SK-N-SH (cell line): ENCODE measurements around the gene PFKL. TPM values are rescaled to one million over a fixed set of nuclear protein-coding genes. Genes with fewer than 3 reads are reported as not detected.

Experiments
- CTCF ChIA-PET: fragments of 300-600, 350-600 bp; formaldehyde crosslinking; extraction: SDS; loops from one replicate; lab custom pipeline; 2021; lab: Yijun Ruan, JAX
- POLR2A ChIA-PET: fragments of 350-600 bp; sonication (Branson Sonifier 250); formaldehyde crosslinking; extraction: SDS; loops from one replicate; lab custom pipeline; 2020; ENCODE audit warnings: antibody characterized with exemption, inconsistent platforms; lab: Yijun Ruan, JAX
- DNase-seq: peaks from one replicate; pipeline ENCODE4 v3.0.0; 2012
- H2AFZ ChIP-seq: fragments of 200-600 bp; sonication (generic); 2 replicates; pipeline ENCODE4 v1.8.1; 2016; ENCODE audit warnings: antibody characterized with exemption, mild to moderate bottlenecking, low read depth
- H3F3A ChIP-seq: fragments of 200-600 bp; sonication (generic); replicated peaks from 2 replicates; pipeline ENCODE3; 2016; ENCODE audit warnings: antibody characterized with exemption, mild to moderate bottlenecking; ENCODE audit not compliant: insufficient read depth
- H3K27ac ChIP-seq, 2 experiments: fragments of 200-500 bp in 1 of 2; fragments of 200-600 bp in 1 of 2; sonication (Bioruptor generic) in 1 of 2; sonication (generic), shearing (Covaris generic) in 1 of 2; 2 replicates each; pipeline versions ENCODE4 v1.5.1 to v1.6.1; 2014 to 2016; ENCODE audit warnings: low read depth in 2 of 2, inconsistent platforms in 1 of 2, low read length in 1 of 2, mild to moderate bottlenecking in 1 of 2, mixed read lengths in 1 of 2
- H3K27me3 ChIP-seq: fragments of 200-600 bp; sonication (generic), shearing (Covaris generic); 2 replicates; pipeline ENCODE4 v1.6.1; 2016; ENCODE audit warnings: mixed run types; ENCODE audit not compliant: insufficient read depth
- H3K36me3 ChIP-seq, 2 experiments: fragments of 200-500 bp in 1 of 2; fragments of 200-600 bp in 1 of 2; sonication (Bioruptor generic) in 1 of 2; sonication (generic) in 1 of 2; replicated peaks in 1 of 2; 2 replicates each; pipeline versions ENCODE3 to v1.5.1; 2014 to 2016; ENCODE audit warnings: low read length in 1 of 2, mild to moderate bottlenecking in 1 of 2; ENCODE audit not compliant: insufficient read depth in 2 of 2, control insufficient read depth in 1 of 2
- H3K4me1 ChIP-seq, 2 experiments: fragments of 200-500 bp in 1 of 2; fragments of 200-600 bp in 1 of 2; sonication (Bioruptor generic) in 1 of 2; sonication (generic), shearing (Covaris generic) in 1 of 2; 2 replicates each; pipeline versions ENCODE4 v1.5.1 to v1.6.1; 2014 to 2016; ENCODE audit warnings: low read depth in 1 of 2, low read length in 1 of 2, mixed run types in 1 of 2; ENCODE audit not compliant: insufficient read depth in 2 of 2, control insufficient read depth in 1 of 2
- H3K4me2 ChIP-seq: fragments of 200-600 bp; sonication (generic), shearing (Covaris generic); 2 replicates; pipeline ENCODE4 v1.6.1; 2017; ENCODE audit warnings: mixed run types
- H3K4me3 ChIP-seq, 2 experiments: fragments of 200-500 bp in 1 of 2; fragments of 200-600 bp in 1 of 2; sonication (Bioruptor generic) in 1 of 2; sonication (generic), shearing (Covaris generic) in 1 of 2; 2 replicates each; pipeline versions ENCODE4 v1.5.1 to v1.8.1; 2014 to 2016; ENCODE audit warnings: low read depth in 2 of 2, inconsistent platforms in 1 of 2, low read length in 1 of 2, mild to moderate bottlenecking in 1 of 2, mixed read lengths in 1 of 2, moderate library complexity in 1 of 2
- H3K79me2 ChIP-seq: fragments of 200-600 bp; sonication (generic); 2 replicates; pipeline ENCODE4 v1.8.1; 2017; ENCODE audit warnings: mild to moderate bottlenecking; ENCODE audit not compliant: insufficient read depth
- H3K9ac ChIP-seq: fragments of 200-600 bp; sonication (generic); 2 replicates; pipeline ENCODE4 v1.6.1; 2017; ENCODE audit warnings: mixed run types
- H3K9me2 ChIP-seq: fragments of 200-600 bp; sonication (generic); 2 replicates; pipeline ENCODE4 v1.6.1; 2017; ENCODE audit warnings: mixed run types
- H3K9me3 ChIP-seq: fragments of 200-600 bp; sonication (generic); 2 replicates; pipeline ENCODE4 v1.6.1; 2017; ENCODE audit warnings: mixed run types, mild to moderate bottlenecking, moderate library complexity
- H4K20me1 ChIP-seq: fragments of 200-600 bp; sonication (generic); 2 replicates; pipeline ENCODE4 v1.6.1; 2017; ENCODE audit warnings: mild to moderate bottlenecking, mixed run types; ENCODE audit not compliant: insufficient read depth
- CTCF ChIP-seq: fragments of 200-600 bp; sonication (generic); IDR thresholded peaks from 2 replicates; pipeline ENCODE4 v1.6.1; 2017; ENCODE audit warnings: antibody characterized with exemption, mild to moderate bottlenecking, moderate library complexity
- EP300 ChIP-seq, 2 experiments: IDR thresholded peaks; 2 replicates each; pipeline versions ENCODE4 v1.4.0 to v1.6.1; 2012; ENCODE audit warnings: borderline replicate concordance in 1 of 2, low read depth in 1 of 2, low read length in 1 of 2
- FOXJ3 ChIP-seq: sonication (generic); formaldehyde crosslinking; IDR thresholded peaks from 2 replicates; pipeline ENCODE4 v1.5.1; 2020; ENCODE audit warnings: mild to moderate bottlenecking, missing genetic modification reagents
- FOXM1 ChIP-seq: IDR thresholded peaks from 2 replicates; pipeline ENCODE4 v1.4.0; 2012; ENCODE audit warnings: low read depth, mild to moderate bottlenecking
- GATA2 ChIP-seq: sonication (generic); formaldehyde crosslinking; IDR thresholded peaks from 2 replicates; pipeline ENCODE4 v1.5.0; 2020; ENCODE audit warnings: mild to moderate bottlenecking, missing genetic modification reagents
- IRF3 ChIP-seq: fragments of 150-350 bp; IDR thresholded peaks from 2 replicates; pipeline ENCODE4 v1.6.1; 2016; ENCODE audit warnings: mild to moderate bottlenecking, low read depth, low read length
- JUND ChIP-seq: IDR thresholded peaks from 2 replicates; pipeline ENCODE4 v1.4.0; 2012
- MAX ChIP-seq: IDR thresholded peaks from 2 replicates; pipeline ENCODE4 v1.4.0; 2012; ENCODE audit warnings: low read depth
- MEF2A ChIP-seq: IDR thresholded peaks from 2 replicates; pipeline ENCODE4 v1.4.0; 2012; ENCODE audit warnings: low read depth, borderline replicate concordance
- NFIC ChIP-seq: IDR thresholded peaks from 2 replicates; pipeline ENCODE4 v1.4.0; 2012; ENCODE audit warnings: borderline replicate concordance
- RAD21 ChIP-seq: IDR thresholded peaks from 2 replicates; pipeline ENCODE4 v1.6.1; 2012; ENCODE audit warnings: mild to moderate bottlenecking, low read length
- RFX5 ChIP-seq: IDR thresholded peaks from 2 replicates; pipeline ENCODE4 v1.6.1; 2012; ENCODE audit warnings: mild to moderate bottlenecking, improper control_type of control experiment, low read length
- RXRA ChIP-seq: IDR thresholded peaks from 2 replicates; pipeline ENCODE4 v1.4.0; 2012; ENCODE audit warnings: low read depth, mild to moderate bottlenecking, borderline replicate concordance
- SMC3 ChIP-seq: IDR thresholded peaks from 2 replicates; pipeline ENCODE4 v1.6.1; 2012; ENCODE audit warnings: low read depth, low read length, improper control_type of control experiment
- TAF1 ChIP-seq: IDR thresholded peaks from 2 replicates; pipeline ENCODE4 v1.6.1; 2012; ENCODE audit warnings: low read depth, mild to moderate bottlenecking, low read length, moderate library complexity, borderline replicate concordance
- WGBS: methylation state at CpG from one replicate; pipeline ENCODE4 v1.1.6; 2017; ENCODE audit warnings: low lambda C conversion rate; 5-methylcytosine and 5-hydroxymethylcytosine counted together
- polyA plus RNA-seq, 3 experiments: library from polyadenylated mRNA; depleted of rRNA; stranded (reverse); fragments of >200 nt; gene quantifications; 2 replicates each; pipeline ENCODE4 v1.2.3, GENCODE V29; 2012
- TF ChIP-seq, protein P1 (sequence below): fragments of 150-350 bp; IDR thresholded peaks from 2 replicates; pipeline ENCODE4 v1.6.1; 2017; ENCODE audit warnings: antibody characterized with exemption, low read length, low read depth, borderline replicate concordance
- TF ChIP-seq, protein P2 (sequence below): IDR thresholded peaks from 2 replicates; pipeline ENCODE4 v1.4.0; 2012; ENCODE audit warnings: low read depth, borderline replicate concordance
- TF ChIP-seq, protein P3 (sequence below): IDR thresholded peaks from 2 replicates; pipeline ENCODE4 v1.4.0; 2012; ENCODE audit warnings: low read depth, borderline replicate concordance

Gene PFKL
- polyA plus RNA-seq, 1 of the 3 experiments (the other 2 are of a cell fraction), result 118 TPM

DNA sequence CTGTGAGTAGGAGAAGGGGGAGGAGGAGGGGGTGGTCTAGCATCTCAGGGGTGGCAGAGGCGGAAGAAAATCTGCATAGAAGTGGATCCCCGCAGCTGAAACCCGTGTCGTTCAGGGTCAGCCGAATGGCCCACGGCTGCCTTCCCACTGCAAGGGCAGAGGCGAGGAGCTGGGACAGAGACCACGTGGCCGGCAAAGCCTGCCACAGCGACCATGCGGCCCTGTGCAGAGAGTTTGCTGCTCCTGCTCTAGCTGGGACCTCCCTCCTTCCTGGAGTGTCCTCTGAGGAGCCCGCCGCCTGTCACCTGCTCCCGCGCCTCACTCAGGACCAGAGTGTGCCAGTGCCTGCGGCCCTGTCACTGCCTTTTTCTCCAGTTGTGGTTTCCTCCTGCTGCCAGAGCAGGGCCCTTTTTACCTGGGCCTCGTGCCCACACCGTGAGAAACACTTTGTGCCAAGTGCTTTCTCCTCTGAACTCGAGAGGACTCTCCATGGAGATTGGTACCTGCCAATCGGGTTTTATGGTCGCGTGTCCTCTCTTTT lies 48.1 kb downstream of the PFKL start (continued):
- TF ChIP-seq FOXJ3 (CRISPR knock-in tag) (no peak), GATA2 (CRISPR knock-in tag) (no peak)

GRCh38 chr21:44348861-44349260 lies 49.0 kb downstream of the PFKL start:
- H4K20me1 ChIP-seq, result no peaks in the 10 kb centered on the region
- ChIA-PET CTCF (no interaction called here), POLR2A (no interaction called here)
- H3K4me1 ChIP-seq, result no peaks in the 10 kb centered on the region
- H3K27ac ChIP-seq, result no peak overlapping the region
- no peaks in the 10 kb centered on the region for H3K9me3 ChIP-seq
- H3K27me3 ChIP-seq, result peaks cover 54% of the 10 kb centered on the region
- H3K9ac ChIP-seq, result no peak overlapping the region
- no peaks in the 10 kb centered on the region for H3K9me2 ChIP-seq
- no peaks in the 10 kb centered on the region for H3F3A ChIP-seq
- no peaks in the 10 kb centered on the region for H3K79me2 ChIP-seq
- H2AFZ ChIP-seq, result no peak overlapping the region
- WGBS, result 73% methylated on average over 11 of the region's 19 CpGs
- H3K36me3 ChIP-seq, result no peaks in the 10 kb centered on the region
- no peak for TF ChIP-seq MAX
- no peak for TF ChIP-seq CTCF
- no peak for TF ChIP-seq FOXM1
- no peak for TF ChIP-seq IRF3
- no peak for TF ChIP-seq GATA2 (CRISPR knock-in tag)
- no peak for TF ChIP-seq MEF2A
- TF ChIP-seq FOXJ3 (CRISPR knock-in tag), result no peak
- TF ChIP-seq NFIC, result no peak
- TF ChIP-seq TAF1, result no peak
- no peak for TF ChIP-seq EP300 (IDR thresholded peaks at IDR 0.05; ENCODE audit: borderline replicate concordance in 1 of 2, low read depth in 1 of 2, low read length in 1 of 2)
- no peak for TF ChIP-seq RAD21
- TF ChIP-seq RXRA, result no peak
- no peak for TF ChIP-seq RFX5
- TF ChIP-seq JUND, result no peak
- TF ChIP-seq SMC3, result no peak
- TF ChIP-seq, protein P1, sequence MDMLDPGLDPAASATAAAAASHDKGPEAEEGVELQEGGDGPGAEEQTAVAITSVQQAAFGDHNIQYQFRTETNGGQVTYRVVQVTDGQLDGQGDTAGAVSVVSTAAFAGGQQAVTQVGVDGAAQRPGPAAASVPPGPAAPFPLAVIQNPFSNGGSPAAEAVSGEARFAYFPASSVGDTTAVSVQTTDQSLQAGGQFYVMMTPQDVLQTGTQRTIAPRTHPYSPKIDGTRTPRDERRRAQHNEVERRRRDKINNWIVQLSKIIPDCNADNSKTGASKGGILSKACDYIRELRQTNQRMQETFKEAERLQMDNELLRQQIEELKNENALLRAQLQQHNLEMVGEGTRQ, result no peak
- TF ChIP-seq, protein P2, sequence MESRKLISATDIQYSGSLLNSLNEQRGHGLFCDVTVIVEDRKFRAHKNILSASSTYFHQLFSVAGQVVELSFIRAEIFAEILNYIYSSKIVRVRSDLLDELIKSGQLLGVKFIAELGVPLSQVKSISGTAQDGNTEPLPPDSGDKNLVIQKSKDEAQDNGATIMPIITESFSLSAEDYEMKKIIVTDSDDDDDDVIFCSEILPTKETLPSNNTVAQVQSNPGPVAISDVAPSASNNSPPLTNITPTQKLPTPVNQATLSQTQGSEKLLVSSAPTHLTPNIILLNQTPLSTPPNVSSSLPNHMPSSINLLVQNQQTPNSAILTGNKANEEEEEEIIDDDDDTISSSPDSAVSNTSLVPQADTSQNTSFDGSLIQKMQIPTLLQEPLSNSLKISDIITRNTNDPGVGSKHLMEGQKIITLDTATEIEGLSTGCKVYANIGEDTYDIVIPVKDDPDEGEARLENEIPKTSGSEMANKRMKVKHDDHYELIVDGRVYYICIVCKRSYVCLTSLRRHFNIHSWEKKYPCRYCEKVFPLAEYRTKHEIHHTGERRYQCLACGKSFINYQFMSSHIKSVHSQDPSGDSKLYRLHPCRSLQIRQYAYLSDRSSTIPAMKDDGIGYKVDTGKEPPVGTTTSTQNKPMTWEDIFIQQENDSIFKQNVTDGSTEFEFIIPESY, result no peak
- TF ChIP-seq, protein P3, sequence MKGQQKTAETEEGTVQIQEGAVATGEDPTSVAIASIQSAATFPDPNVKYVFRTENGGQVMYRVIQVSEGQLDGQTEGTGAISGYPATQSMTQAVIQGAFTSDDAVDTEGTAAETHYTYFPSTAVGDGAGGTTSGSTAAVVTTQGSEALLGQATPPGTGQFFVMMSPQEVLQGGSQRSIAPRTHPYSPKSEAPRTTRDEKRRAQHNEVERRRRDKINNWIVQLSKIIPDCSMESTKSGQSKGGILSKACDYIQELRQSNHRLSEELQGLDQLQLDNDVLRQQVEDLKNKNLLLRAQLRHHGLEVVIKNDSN, result no peak
- no peak overlapping the region for H3K4me3 ChIP-seq
- H3K4me2 ChIP-seq, result no peak overlapping the region
- no peak for DNase-seq
